SK-MEL-5 (cell line): Measurements from ENCODE around the gene NEUROG1. TPM values are rescaled to one million over a fixed set of nuclear protein-coding genes. Genes with fewer than 3 reads are reported as not detected.
A peak's percentile ranks its signal among the peaks of the same experiment; 100 is the strongest.
"Not testable (repeated sequence)": the region's sequence is repeated elsewhere in the genome, so short reads cannot be mapped to it uniquely, and the experiment has no call there.

ENCODE experiments used
- DNase-seq: peaks from one replicate; pipeline ENCODE4 v3.0.0-alpha.2; 2016; ENCODE audit warnings: low read depth, low spot score
- in situ Hi-C: cut with HindIII; loops from 2 replicates; pipeline ENCODE4 v1.10.0; 2016; ENCODE audit warnings: low sequenced_read_pairs, high pct_unique_total_duplicates, low pct_unique_long_range_greater_than_20kb
- total RNA-seq: library from RNA; depleted of rRNA; stranded (reverse); fragments of >200 nt; shearing (Covaris generic); gene quantifications from 2 replicates; pipeline ENCODE4 v1.2.3, GENCODE V29; 2014

The NEUROG1 gene
- total RNA-seq, 1 experiment from 2014 or later, result not detected

- DNase-seq, result no peak
- in situ Hi-C loops, result no loop called here
Observed at GRCh38 chr5:135511761-135512575, 23.8 kb downstream of the NEUROG1 start.

GRCh38 chr5:135509995-135510394 is 25.8 kb downstream of the NEUROG1 start:
- DNase-seq, result no peak
- in situ Hi-C loops, result no loop called here

- in situ Hi-C loops, result no loop called here
- no peak for DNase-seq
Observed at GRCh38 chr5:135508496-135509005, 27.2 kb downstream of the NEUROG1 start.

- DNase-seq, result no peak
- in situ Hi-C loops, result no loop called here
Observed at GRCh38 chr5:135505973-135506372, 29.8 kb downstream of the NEUROG1 start.

- in situ Hi-C loops, result no loop called here
- no peak for DNase-seq
Observed at GRCh38 chr5:135504376-135504775, 31.4 kb downstream of the NEUROG1 start.

- no peak for DNase-seq
- in situ Hi-C loops, result no loop called here
Observed at GRCh38 chr5:135503871-135504270, 31.9 kb downstream of the NEUROG1 start.

- no peak for DNase-seq
- in situ Hi-C loops, result no loop called here
Observed at GRCh38 chr5:135502836-135503520, 32.8 kb downstream of the NEUROG1 start.

- in situ Hi-C loops, result no loop called here
- no peak for DNase-seq
Observed at GRCh38 chr5:135501965-135502364, 33.8 kb downstream of the NEUROG1 start.

GRCh38 chr5:135498637-135498995 is 37.1 kb downstream of the NEUROG1 start:
- in situ Hi-C loops, result no loop called here
- no peak for DNase-seq

GRCh38 chr5:135497971-135498636 is 37.7 kb downstream of the NEUROG1 start:
- no peak for DNase-seq
- in situ Hi-C loops, result no loop called here

GRCh38 chr5:135495531-135495930 is 40.2 kb downstream of the NEUROG1 start:
- in situ Hi-C loops, DNase-seq: not testable (repeated sequence)

GRCh38 chr5:135494196-135494595 is 41.6 kb downstream of the NEUROG1 start:
- in situ Hi-C loops, result no loop called here
- DNase-seq, result no peak

- DNase-seq, result peak; percentile 47
- in situ Hi-C loops, result no loop called here
Observed at GRCh38 chr5:135493406-135494180, 42.2 kb downstream of the NEUROG1 start.

GRCh38 chr5:135492319-135492626 is 43.5 kb downstream of the NEUROG1 start:
- DNase-seq, result no peak
- in situ Hi-C loops, result no loop called here

- no peak for DNase-seq
- in situ Hi-C loops, result no loop called here
Observed at GRCh38 chr5:135491552-135492318, 44.0 kb downstream of the NEUROG1 start.

GRCh38 chr5:135491038-135491551 is 44.7 kb downstream of the NEUROG1 start:
- in situ Hi-C loops, result no loop called here
- DNase-seq, result no peak
